ENCODE results near the gene AURKA. TPM values are rescaled to one million over a fixed set of nuclear protein-coding genes. Genes with fewer than 3 reads are reported as not detected.

AURKA gene
- total RNA-seq, result 6.5 TPM

DNA sequence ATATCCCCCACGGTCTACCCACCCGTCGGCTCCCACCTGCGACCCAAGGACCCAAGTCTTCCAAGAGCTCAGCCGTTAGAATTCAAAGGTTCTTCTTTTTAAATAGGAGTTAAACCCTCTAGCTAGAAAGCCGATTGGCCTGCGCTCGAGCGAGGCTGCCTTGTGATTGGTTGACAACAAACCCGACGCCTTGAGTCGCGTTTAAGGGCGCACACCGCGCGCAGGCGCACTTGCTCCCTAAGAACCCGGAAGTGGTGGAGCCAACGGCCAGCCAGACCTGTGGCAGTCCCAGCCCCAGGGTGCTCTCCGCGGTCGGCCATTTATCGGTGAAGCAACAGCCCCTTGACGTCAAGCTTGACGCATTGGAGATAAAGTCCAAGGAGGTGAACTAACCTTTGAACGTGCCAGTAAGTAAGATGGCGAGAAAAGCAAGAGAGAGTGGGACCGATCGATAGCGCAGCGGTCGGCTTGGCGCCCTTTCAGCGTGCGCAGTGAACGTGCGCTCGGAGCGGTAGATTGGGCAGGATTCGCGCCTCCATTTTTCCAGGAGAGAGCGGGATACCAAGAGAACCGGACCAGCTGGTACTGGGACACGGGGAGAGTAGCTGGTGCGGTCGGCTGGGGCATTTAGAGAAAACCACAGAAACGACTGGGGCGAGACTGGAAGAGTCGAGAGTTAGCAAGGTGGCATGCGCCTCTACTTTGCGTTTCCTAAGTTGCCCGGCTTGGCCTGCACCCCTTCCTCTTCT lies at the start of gene AURKA, which contains the start of gene CSTF1:
Gene AURKA (minus strand): TSS at position 84 of the 749 bp plus-strand sequence. CDS start 4,018 bp downstream, outside the sequence.
Gene CSTF1 (plus strand): TSS at position 514 of the 749 bp plus-strand sequence. CDS start 2,908 bp downstream, outside the sequence.
- FAIRE-seq (no peak), DNase-seq (ENCODE audit: low spot score in 2 of 2) (peak; percentile 83 to 97)

DNA sequence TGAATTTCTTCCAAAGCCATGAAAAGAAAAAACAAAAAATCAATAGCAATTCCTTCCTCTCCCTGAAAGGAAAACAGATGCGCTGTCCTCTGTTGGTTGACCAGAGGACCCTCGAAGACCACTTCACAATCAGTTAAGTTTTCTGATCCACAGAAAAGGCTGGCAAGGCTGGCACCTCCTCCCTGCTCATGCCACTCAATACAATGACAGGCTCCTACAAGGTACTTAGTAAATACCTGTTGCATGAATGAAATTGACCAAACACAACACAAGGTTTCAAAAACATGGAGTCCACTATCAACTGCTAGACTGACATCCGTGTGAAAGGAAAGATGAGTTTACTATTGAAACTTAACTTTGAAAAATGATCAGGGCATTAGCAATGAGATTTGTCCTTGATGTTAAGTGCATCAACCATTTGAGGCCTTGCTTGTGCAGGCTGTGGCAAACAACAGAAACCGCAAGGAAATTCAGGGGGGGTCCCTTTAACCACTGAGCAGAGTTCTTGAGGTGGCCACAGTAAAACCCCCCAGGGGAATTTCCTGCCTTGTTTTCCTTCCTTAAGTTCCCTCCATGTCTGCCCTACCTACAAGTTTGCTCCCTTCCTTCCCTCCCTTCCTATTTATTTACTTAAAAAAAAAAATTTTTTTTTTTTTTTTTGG lies 48.5 kb upstream of the AURKA start:
- FAIRE-seq (no peak), DNase-seq (ENCODE audit: low spot score in 2 of 2) (no peak)

DNA sequence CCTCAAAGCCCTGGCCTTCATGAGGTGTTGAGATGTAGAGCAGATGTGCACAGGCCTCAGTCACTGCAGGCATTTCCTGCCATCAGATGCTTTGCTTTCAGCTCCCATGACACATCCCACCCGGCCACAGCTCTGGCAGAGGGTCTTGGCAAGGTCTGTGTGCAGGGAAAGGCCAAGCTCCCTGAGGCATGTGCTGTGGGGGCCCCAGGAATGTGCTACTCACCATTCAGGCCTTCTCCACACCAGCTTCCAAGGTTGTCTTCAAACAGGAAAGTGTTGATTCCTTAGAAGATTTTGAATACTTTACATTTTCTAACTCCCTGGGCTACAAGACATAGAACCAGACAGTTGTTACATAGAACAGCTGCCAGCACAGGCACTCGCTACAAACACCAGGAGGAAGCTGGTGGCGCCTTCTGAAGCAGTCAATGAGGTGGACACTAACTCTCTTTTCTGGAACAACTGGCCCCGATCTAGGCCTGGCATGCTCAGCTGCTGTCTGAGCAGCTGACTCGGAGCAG lies 47.8 kb upstream of the AURKA start:
- DNase-seq (ENCODE audit: low spot score in 2 of 2) (no peak), FAIRE-seq (no peak)

DNA sequence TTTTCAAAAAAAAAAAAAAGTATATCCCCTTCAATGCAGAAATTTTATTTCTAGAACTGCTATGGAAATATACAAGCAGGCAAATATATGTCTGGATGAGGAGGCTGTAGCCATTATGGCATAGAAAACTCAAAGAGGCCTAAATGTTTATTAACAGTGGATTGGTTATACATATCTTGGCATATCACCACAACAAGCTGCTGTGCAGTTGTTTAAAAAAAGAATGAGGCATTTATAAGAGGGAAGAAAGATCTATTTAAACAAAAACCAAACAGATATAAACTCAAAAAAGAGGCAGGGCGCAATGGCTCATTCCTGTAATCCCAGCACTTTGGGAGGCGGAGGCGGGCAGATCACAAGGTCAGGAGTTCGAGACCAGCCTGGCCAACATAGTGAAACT lies 46.3 kb upstream of the AURKA start:
- FAIRE-seq, result no peak

DNA sequence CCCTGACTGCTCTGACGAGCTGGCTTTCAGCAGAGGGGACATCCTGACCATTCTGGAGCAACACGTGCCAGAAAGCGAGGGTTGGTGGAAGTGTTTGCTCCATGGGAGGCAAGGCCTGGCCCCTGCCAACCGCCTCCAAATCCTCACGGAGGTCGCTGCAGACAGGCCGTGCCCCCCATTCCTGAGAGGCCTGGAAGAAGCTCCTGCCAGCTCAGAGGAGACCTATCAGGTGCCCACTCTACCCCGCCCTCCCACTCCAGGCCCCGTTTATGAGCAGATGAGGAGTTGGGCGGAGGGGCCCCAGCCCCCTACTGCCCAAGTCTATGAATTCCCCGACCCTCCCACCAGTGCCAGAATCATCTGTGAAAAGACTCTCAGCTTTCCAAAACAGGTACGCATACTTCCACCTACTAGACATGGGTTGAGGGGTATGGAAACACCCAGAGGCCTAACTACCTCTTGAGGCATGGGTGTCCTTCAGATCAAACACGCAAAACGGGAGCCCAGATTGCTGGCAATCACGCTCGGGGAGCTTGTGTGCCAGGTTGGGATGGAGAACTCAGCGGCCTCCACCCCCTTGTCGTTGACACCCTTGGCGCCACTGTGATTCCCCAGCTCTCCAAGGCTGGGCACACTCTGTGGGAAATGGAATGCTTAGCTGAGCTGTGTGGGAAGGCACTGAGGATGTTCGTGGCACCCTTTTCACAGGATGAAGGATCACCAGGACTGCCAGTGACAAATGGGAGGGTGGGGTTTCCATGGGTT lies 45.4 kb upstream of the AURKA start:
- no peak for FAIRE-seq
- DNase-seq (ENCODE audit: low spot score in 2 of 2), result no peak

More for the DNA sequence above, 46.3 kb upstream of the AURKA start:
- no peak for DNase-seq (ENCODE audit: low spot score in 2 of 2)

DNA sequence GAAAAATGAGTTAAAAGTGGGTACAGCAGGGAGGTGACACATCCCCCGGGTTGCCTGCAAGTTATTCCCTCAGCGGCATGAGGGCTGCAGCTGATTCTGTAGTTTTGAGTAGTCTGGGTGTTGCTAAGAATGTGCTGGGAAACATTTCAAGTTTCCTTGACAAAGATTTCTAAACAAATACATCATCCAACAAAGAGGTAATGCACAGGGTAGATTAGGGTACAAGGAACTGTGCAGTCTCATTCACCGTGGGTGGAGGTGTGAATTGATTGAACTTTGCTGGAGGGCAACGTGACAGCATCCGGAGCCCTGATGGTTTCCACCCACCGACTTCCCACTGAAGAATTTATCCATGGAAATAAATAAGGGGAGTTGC lies 41.9 kb upstream of the AURKA start:
- FAIRE-seq, result no peak
- no peak for DNase-seq (ENCODE audit: low spot score in 2 of 2)

DNA sequence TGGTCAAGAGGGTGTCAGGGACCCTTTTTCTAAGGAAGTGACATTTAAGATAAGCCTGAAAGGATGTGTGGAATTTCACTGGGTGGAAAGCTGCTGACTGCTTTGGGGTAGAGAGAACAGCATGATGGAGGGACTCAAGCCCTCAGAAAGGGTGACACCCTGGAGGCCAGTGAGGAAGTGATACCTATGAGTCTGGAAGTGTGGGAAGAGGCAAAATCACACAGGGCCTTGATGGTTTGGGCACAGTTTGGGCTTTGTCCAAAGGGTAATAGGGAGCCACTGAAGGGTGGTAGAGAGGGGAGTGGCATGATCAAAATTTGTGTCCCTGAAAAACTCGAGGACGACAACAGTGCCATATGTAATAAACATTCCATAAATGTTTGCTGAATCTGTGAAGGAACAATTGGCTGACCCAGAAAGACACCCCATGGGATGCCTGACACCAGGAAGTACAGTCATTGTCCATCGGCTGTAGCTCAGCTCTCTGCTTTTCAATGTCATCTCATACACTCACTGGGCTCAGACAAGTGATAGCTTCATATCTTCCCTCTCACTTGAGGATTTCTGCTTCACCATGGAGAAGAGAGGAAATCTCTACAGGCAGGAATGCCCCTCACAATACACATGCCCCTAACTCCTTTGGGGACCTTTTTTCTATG lies 41.3 kb upstream of the AURKA start:
- DNase-seq (ENCODE audit: low spot score in 2 of 2), result no peak

DNA sequence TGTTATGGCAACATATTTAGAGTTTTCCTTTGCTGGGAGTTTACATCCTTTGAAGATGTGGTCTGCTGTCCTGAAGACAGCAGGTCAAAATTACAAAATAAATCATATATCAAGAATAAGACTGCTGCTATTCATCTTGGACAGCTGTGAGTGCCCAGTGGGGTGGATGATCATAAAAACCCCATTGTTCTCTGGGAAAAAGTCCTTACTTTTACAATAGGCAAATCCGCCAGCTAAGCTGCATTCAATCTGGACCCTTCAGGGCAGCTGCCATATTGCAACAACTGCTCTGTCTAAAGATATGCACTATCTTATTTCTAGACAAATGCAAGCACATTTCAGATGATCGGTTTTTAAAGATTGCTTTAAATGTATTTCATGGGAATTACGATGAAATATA lies 39.5 kb upstream of the AURKA start:
- FAIRE-seq (no peak), DNase-seq (ENCODE audit: low spot score in 2 of 2) (peak in 1 of 2 donors; percentile 17)

More for the DNA sequence above, 41.3 kb upstream of the AURKA start:
- no peak for FAIRE-seq

DNA sequence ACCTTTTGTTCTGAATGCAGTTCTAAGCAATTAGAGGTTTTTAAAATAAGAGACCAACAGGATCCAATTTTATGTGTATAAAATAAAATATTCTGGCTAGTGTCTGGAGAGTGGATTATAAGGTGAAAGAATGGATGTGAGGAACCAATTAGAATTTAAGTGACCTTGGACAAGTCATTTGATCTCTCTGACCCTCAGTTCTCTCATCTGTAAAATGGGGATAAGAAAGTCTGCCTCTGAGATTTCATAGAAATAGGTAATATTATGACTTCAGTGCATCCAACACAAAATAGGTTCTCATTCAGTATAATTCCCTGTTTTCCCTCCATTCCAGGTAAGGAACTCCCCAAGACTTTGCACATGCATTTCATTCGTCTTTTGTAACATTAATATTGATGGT lies 38.9 kb upstream of the AURKA start:
- DNase-seq (ENCODE audit: low spot score in 2 of 2) (no peak), FAIRE-seq (no peak)

DNA sequence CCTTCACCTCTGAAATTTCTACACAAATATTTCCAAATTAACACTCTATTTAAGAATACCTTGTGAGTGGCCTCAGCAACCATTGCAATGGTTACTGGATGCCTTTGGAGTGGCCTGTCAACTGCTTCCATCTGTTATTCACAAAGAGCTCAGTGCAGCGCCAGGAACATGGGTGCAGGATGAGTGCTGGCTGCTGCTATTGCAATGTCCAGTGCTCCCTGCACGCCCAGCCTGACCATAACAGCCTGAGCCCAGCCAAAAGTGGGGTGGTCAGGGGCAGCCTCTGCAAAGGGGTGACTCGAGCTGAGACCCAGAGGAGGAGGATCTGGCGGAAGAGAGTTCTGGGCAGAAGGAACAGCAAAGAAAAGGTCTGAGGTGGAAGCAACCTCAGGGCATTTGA lies 38.4 kb upstream of the AURKA start:
- DNase-seq (ENCODE audit: low spot score in 2 of 2) (no peak), FAIRE-seq (no peak)

DNA sequence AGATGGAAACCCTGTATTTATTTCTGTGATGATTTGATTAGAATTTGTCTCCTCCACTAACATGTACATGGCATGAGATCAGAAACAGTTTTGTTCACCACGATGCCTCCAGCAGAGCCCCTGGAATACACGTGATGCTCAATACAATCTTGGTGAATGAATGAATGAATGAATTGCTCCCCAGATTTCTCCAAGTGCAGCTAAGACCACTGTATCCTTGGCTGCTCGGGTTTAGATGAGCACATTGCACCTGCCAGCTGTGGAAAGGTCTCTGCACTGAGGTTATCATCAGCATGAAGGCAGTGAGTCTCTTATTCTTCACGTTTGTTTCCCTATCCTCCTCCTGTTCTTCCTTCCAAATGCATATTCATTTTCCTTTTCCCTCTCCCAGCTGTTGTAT lies 37.9 kb upstream of the AURKA start:
- no peak for DNase-seq (ENCODE audit: low spot score in 2 of 2)
- no peak for FAIRE-seq

DNA sequence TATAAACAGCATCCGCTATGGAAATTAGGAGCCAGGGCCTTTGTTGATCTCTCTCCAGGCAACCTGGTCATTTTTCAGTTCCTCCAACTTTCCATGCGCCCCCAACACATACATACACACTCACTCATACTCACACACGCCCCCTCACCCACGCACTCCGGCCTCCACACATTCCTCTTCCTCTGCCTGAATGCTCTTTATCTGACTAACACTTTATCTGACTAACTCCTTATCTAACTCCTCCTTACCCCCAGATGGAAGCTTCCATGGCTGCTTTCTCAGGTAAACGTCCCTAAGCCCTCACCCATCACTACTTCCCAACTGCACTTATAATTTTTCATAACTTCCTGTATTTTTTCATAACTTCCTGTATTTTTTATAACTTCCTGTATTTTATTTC lies 37.5 kb upstream of the AURKA start:
- FAIRE-seq, result no peak
- no peak for DNase-seq (ENCODE audit: low spot score in 2 of 2)

DNA sequence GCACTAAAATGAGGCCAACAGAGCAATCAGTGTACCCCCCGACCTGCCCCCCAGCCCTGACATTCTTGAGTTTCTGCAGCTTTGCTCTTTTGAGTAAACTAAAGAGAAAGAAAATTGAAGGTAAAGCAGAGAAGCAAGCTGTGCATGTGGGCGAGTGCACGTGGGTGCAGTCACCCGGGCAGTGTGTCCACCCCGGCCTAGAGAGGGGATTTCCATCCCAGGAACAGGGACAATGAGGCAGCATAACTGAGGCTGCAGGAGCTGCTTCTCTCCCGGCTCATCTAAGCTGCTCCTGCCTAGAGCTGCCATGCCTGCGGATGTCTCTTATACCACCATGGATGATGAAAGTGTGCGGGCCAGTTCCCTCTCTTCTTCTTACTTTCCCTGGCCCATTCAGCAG lies 36.9 kb upstream of the AURKA start:
- no peak for FAIRE-seq

DNA sequence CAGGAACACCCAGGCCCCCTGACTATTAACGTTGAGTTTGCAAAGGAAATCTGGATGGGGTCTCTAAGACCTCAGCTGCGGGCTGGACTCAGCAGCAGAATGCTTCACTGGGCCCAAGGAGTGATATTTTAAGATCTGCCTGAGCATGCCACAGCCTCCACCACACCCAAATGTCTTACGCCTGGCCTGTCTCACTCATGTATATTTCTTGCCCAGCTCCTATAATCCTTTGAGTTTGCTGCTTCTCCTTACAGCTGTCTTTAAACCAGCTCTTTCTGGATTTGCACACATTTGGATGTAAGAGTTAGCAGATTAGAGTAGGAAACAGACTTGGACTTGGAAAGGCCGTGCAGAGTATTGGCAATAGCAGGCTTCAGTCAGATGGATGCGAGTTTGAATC lies 36.4 kb upstream of the AURKA start:
- FAIRE-seq (no peak), DNase-seq (ENCODE audit: low spot score in 2 of 2) (no peak)

More for the DNA sequence above, 36.9 kb upstream of the AURKA start:
- DNase-seq (ENCODE audit: low spot score in 2 of 2), result no peak

DNA sequence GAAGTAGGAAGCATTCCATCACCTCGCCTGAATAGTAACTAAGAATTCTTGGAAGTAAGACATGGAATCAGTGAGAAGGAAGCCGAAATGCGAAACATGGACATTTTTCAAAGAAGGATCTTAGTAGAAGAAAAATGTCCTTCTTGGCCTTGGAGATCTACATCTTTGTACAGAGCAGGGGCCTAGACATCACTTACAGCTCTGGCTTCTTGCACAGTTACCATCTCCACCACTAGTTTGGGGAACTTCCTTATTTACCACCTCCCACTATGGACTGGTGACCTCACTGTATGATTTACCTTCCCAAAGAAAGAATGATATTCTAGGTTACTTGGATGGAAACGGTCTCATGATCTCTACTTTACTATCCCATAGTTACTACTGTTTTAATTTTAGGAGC lies 35.8 kb upstream of the AURKA start:
- FAIRE-seq (no peak), DNase-seq (ENCODE audit: low spot score in 2 of 2) (no peak)

DNA sequence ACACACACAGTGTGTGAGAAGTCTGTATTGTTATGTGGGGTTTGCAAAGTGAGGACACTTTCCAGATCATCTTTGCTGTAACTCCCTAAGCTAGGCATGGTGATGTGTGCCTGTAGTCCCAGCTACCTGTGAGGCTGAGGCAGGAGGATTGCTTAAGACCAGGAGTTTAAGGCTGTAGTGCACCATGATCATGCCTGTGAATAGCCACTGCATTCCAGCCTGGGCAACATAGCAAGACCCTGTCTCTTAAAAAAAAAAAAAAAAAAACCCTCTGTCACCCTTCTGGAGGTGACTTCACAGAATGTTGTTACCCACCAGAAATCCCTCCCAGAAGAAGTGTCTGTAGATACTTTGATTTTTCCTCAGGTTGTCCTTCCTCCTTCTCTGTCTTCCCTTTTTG lies 34.9 kb upstream of the AURKA start:
- DNase-seq (ENCODE audit: low spot score in 2 of 2) (no peak), FAIRE-seq (no peak)

DNA sequence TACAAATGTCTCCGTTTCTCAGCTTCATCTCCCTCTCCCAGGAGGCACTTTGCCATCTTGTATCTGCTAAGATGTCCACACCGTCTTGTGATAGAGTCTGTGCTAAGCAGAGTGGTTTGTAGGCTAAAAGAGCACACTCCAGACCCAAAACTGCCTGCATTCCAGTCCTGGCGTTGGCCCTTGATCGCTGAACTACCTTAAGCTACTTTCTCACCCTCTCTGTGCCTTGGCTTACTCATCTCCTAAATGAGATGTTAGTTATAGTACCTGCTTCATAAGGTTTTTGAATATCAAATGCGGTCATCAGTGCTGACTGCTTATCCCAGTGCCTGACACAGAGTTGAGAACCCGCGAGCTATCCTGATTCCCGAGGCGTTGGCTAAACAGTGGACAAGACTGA lies 34.0 kb upstream of the AURKA start:
- no peak for DNase-seq (ENCODE audit: low spot score in 2 of 2)
- no peak for FAIRE-seq

DNA sequence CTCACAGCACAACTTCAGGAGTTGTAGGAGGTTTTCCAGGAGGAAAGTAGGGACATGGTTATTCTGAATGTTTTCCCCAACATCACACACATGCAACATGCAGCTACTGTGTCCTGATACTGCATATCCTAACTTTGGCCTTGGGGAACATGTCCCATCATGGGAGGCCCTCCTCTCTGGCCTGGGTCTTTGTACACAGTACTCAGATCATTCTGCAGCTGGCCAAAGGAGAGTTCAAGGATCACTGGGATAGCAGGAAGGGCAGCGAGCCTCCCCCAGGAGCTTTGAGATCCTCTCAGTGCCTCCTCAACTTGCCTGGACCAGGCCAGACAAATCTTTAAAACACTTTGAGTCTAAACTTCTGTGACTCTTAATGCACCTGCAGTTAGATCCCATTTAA lies 32.9 kb upstream of the AURKA start:
- no peak for DNase-seq (ENCODE audit: low spot score in 2 of 2)
- FAIRE-seq, result no peak

DNA sequence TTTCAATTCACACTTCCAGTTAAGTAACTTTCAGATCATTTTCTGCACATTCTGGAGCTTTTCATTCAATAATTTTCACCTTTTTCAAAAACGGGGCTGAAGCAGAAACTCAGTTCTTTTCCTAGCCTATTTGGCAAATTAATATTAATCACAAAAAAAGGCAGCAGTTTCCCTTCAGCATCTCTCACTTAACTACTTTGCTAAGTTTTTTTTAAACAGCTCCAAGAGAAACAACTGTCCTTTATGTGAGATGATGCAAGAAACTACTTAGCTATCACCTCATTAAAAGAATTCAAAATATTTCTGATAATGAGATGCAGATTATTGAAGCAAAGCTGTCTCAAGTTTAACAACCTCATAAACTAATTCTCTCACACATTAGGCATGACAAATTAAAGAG lies 31.9 kb upstream of the AURKA start:
- FAIRE-seq (no peak), DNase-seq (ENCODE audit: low spot score in 2 of 2) (no peak)

DNA sequence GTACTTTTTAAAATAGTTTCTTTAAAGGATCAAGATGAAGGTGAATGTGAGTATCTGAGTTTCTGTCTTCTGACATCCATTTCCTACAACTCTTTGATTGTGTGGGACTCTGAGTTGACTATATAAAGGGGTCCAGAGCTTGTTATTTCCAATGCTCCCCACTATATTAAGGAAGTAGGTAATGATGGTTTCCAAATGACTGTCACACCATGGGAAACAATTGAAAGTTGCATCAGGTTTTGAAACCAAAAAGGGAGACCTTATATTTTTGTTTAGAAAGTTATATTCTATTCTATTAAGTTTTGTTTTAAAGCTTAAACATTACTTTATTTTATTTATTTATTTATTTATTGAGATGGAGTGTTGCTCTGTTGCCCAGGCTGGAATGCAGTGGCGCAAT lies 31.2 kb upstream of the AURKA start:
- DNase-seq (ENCODE audit: low spot score in 2 of 2) (no peak), FAIRE-seq (no peak)

DNA sequence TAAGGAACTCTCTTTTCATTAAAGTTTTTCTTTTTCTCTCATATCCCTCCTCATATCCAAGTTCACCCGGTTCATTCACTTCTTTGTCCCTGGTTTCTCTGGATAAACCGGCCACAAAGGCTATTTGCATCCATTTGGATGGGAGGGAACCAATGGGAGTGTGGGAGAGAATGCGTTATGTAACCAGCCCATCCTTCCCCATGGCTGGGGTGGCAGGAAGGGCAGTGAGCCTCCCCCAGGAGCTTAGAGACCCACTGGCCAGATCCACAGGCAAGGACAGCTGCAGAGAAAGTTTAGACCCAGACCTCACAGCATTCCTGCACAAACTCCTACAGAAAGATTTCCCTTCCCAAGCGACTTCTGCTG lies 30.8 kb upstream of the AURKA start:
- FAIRE-seq (no peak), DNase-seq (ENCODE audit: low spot score in 2 of 2) (no peak)

Measured in frontal cortex (tissue), 4 donors.